Ishikawa (cell line): Measurements from ENCODE around the gene N4BP2L2.

Experiments used
- CEBPB ChIP-seq: IDR thresholded peaks from 2 replicates; pipeline ENCODE4 v1.6.1; 2012
- CREB1 ChIP-seq: IDR thresholded peaks from 2 replicates; pipeline ENCODE4 v1.6.1; 2012; ENCODE audit warnings: low read depth
- EGR1 ChIP-seq: IDR thresholded peaks from 2 replicates; pipeline ENCODE4 v1.6.1; 2012
- EP300 ChIP-seq: IDR thresholded peaks from 2 replicates; pipeline ENCODE4 v1.6.1; 2012; ENCODE audit warnings: borderline replicate concordance
- FOXM1 ChIP-seq: IDR thresholded peaks from 2 replicates; pipeline ENCODE4 v1.6.1; 2012; ENCODE audit warnings: low read depth, borderline replicate concordance
- MAX ChIP-seq: IDR thresholded peaks from 2 replicates; pipeline ENCODE4 v1.6.1; 2012
- NFIC ChIP-seq: IDR thresholded peaks from 2 replicates; pipeline ENCODE4 v1.6.1; 2012
- RAD21 ChIP-seq: IDR thresholded peaks from 2 replicates; pipeline ENCODE4 v1.6.1; 2012; ENCODE audit warnings: low read depth
- REST ChIP-seq: IDR thresholded peaks from 2 replicates; pipeline ENCODE4 v1.6.1; 2012; ENCODE audit warnings: low read depth, mild to moderate bottlenecking
- TAF1 ChIP-seq: IDR thresholded peaks from 2 replicates; pipeline ENCODE4 v1.6.1; 2012; ENCODE audit warnings: low read depth, mild to moderate bottlenecking
- TCF12 ChIP-seq: IDR thresholded peaks from 2 replicates; pipeline ENCODE4 v1.6.1; 2012; ENCODE audit warnings: low read depth
- TEAD4 ChIP-seq: IDR thresholded peaks from 2 replicates; pipeline ENCODE4 v1.6.1; 2012
- USF1 ChIP-seq: IDR thresholded peaks from 2 replicates; pipeline ENCODE4 v1.6.1; 2012
- YY1 ChIP-seq: IDR thresholded peaks from 2 replicates; pipeline ENCODE4 v1.6.1; 2012; ENCODE audit warnings: low read depth
- ZBTB7A ChIP-seq: IDR thresholded peaks from 2 replicates; pipeline ENCODE4 v1.6.1; 2012; ENCODE audit warnings: low read depth

The N4BP2L2 gene

GRCh38 chr13:32538621-32539246 lies at the start of gene N4BP2L2:
N4BP2L2 (minus strand) TSS chr13:32538795; CDS start chr13:32537027, 1,768 bp downstream.
- TF ChIP-seq FOXM1 (no peak), ZBTB7A (peak; percentile 40; the same call in 1 of the 2 replicates), USF1 (no peak; the same call in 1 of the 2 replicates), REST (no peak), TAF1 (no peak; the same call in 1 of the 2 replicates), TCF12 (no peak; the same call in 1 of the 2 replicates), CEBPB (peak; percentile 39; the same call in 1 of the 2 replicates), YY1 (peak; percentile 96), EGR1 (no peak), NFIC (peak; percentile 93), MAX (peak; percentile 49), RAD21 (no peak), EP300 (no peak), CREB1 (peak; percentile 72), TEAD4 (no peak)

- TF ChIP-seq YY1 (no peak), CREB1 (no peak), CEBPB (no peak), NFIC (no peak), MAX (no peak), TEAD4 (no peak), TAF1 (no peak), EP300 (no peak), RAD21 (no peak)
Measured at GRCh38 chr13:32587811-32588170, 49.2 kb upstream of the N4BP2L2 start.

- no peak for TF ChIP-seq TAF1
- TF ChIP-seq TEAD4 = no peak
- peak; percentile 57; the same call in 1 of the 2 replicates for TF ChIP-seq ZBTB7A
- no peak for TF ChIP-seq NFIC
- TF ChIP-seq TCF12 = no peak
- TF ChIP-seq USF1 = no peak
- TF ChIP-seq CEBPB = no peak
- no peak for TF ChIP-seq CREB1
- no peak for TF ChIP-seq RAD21
- TF ChIP-seq MAX = 0 out of 2 replicates have a peak, but pooled peaks have one; percentile 18
- no peak for TF ChIP-seq YY1
- no peak for TF ChIP-seq REST
- TF ChIP-seq EGR1 = no peak
- no peak for TF ChIP-seq EP300
Measured at GRCh38 chr13:32587011-32587810, 48.6 kb upstream of the N4BP2L2 start.

GRCh38 chr13:32586080-32586900 lies 47.7 kb upstream of the N4BP2L2 start, which contains the start of gene PDS5B:
PDS5B (plus strand) TSS chr13:32586452; CDS start chr13:32648773, 62,321 bp downstream.
- TF ChIP-seq USF1 (0 out of 2 replicates have a peak, but pooled peaks have one; percentile 4), NFIC (no peak), YY1 (peak; percentile 93), EGR1 (0 out of 2 replicates have a peak, but pooled peaks have one; percentile 16), EP300 (0 out of 2 replicates have a peak, but pooled peaks have one; percentile 19), TEAD4 (peak; percentile 14; the same call in 1 of the 2 replicates), TCF12 (no peak; the same call in 1 of the 2 replicates), RAD21 (peak; percentile 89), TAF1 (peak; percentile 83), MAX (peak; percentile 72), REST (0 out of 2 replicates have a peak, but pooled peaks have one; percentile 30)
